ENCODE data around the gene CXCL17.
"Not testable (repeated sequence)": the region's sequence is repeated elsewhere in the genome, so short reads cannot be mapped to it uniquely, and the experiment has no call there.

Gene CXCL17, protein sequence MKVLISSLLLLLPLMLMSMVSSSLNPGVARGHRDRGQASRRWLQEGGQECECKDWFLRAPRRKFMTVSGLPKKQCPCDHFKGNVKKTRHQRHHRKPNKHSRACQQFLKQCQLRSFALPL

DNA sequence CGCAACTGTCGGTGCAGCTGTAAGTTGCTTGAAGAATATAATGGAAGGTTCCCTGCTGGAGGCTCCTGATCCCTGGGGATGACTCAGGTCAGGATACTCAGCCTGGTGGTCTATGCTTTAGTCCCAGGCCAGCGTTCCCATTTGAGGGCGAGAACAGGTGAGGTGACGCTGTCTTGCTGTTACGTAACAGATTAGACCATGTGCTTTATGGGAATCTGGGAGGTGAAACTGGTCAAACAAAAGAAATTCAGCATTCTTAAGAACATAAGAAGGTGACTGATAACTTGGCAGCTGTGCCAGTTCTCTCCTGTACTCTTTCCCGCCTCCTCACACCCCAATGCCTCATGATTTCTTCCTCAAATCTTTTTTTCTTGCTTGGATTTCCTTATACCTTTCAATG is at the start of gene CXCL17:
Gene CXCL17 (minus strand): TSS at position 114 of the 400 bp plus-strand sequence. CDS start 114 bp downstream, outside the sequence.
- DNase-seq: no peak

DNA sequence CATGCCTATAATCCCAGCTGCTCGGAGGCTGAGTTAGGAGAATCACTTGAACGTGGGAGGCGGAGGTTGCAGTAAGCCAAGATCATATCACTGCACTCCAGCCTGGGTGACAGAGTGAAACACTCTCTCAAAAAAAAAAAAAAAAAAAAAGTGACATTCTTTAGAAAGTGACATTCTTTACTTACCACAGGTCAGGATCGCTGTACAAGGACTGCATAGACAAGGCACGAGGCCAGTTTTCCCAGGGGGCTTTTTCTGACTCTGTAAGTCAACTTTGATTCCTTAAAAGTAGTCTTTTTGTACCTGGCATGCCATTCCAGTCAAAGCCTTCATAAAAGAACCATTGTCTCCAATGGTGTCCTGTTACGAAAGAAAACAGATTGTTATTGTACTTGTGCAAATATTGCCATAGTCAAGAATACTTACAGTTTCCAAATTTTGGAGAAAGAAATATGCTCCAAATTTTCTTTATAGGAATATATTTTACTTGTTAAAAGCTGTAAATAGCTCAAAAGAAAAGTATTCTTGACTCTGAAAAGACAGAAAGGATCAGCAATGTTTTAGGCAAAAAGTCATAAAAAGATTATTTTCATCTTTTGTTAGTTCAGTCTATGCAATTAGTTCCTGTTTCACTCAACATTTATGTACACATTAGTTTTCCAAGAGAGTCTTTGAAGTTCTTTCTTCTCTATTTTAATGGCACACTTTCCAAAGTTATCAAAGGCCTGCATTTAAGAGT is 46.2 kb upstream of the CXCL17 start:
- DNase-seq: no peak

DNA sequence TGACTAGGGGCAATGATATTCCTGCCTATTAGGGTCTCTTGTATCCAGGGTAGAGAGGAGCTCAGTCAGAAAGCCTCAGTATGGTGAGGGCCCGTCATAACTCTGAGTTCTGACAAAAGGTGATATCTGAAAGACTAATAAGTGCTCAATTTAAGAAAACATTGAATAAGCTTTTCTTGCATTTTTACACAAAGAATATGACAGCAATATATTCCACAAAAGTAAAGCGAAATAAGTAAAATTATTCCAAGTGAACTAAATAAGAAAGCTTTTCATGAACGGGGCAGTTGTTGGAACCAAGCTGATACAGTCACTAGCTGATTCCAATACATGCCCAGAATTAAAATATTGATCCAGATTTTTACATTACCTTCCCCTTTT is 45.0 kb upstream of the CXCL17 start:
- no peak for DNase-seq

DNA sequence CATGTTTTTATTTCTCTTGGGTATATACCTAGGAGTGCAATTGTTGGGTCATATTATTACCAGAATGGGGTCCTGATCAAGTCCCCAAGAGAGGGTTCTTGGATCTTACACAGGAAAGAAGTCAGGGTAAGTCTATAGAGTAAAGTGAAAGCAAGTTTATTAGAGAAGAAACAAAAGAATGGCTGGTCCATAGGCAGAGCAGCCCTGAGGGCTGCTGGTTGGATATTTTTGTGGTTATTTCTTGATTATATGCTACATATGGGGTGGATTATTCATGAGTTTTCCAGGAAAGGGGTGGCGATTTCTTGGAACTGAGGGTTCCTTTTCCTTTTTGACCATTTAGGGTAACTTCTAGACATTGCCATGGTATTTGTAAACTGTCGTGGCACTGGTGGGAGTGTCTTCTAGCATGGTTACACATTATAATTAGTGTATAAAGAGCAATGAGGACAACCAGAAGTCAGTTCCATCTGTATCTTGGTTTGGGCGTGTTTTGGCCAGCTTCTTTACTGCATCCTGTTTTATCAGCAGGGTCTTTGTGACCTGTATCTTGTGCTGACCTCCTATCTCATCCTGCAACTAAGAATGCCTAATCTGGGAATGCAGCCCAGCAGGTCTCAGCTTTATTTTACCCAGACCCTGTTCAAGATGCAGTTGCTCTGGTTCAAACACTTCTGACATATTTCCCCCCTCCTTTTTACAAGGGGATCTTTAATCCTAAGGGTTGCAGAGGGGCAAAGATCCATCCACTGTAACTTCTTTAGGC is 44.5 kb upstream of the CXCL17 start:
- DNase-seq: peak in 1 of 2 donors; percentile 5

DNA sequence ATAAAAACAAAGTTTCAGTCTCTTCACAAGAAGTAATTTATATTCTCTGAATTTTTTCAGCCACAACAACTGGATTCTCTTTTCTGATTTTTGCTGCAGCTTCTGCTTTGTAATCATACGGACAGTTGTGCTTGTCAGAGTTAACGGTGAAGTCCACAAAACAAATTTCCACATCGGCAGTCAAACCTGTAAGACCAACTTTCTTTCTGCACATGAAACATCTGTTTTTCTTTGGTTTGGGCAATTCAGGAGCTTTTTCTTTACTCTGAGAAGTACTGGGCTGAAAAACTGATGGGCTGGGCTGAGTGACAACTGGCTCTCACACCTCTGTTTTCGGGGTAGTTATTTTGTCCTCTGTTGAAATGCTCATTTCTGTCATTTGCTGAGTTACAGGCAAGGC is 42.3 kb upstream of the CXCL17 start:
- DNase-seq: not testable (repeated sequence)

DNA sequence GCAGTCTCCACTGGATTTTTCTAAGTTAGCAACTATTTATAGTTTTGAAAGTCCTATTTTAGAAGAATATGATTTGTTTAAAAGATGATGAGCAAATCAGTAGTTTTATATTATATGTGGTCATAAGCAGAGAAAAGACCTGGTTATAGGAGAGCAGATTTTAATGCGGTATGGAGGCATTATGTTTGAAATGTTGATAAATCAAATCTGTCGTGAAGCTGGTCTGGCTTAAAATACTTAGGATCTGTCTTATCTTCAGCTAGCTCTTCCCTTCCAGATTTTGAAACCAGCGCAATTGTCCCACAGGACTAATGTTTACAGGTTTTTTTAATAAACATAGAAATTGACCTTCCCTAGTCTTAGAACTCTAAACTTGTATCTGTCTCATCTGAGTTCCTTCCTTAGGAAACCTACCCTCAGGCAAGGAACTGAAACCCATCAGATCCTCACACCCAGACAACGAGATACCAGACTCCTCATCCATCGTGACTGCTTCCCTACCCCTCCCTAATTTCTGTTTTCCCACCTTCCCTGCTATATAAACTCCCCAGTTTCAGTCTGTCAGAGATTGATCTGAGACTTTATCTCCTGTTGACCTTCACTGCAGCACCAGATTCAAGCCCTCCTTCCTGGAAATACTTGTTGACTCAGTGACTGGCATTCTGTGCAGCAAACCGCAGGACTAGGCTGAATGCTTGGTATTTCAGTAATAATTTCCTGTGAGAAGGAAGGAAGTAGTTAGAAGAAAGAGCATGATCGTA is 37.8 kb upstream of the CXCL17 start:
- DNase-seq: peak; percentile 33 to 50

DNA sequence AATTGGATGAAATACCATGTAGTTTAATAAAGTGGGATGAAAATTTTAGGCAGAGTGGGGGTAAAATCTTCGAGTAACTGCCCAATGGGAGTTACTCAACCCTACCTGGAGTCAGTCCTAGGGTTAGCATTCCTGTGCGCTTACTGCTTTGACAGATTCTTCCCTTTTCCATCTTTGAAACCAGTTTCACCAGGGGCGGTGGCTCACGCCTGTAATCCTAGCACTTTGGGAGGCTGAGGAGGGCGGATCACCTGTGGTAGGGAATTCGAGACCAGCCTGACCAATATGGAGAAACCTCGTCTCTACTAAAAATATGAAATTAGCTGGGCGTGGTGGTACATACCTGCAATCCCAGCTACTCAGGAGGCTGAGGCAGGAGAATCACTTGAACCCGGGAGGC is 37.0 kb upstream of the CXCL17 start:
- DNase-seq: no peak

DNA sequence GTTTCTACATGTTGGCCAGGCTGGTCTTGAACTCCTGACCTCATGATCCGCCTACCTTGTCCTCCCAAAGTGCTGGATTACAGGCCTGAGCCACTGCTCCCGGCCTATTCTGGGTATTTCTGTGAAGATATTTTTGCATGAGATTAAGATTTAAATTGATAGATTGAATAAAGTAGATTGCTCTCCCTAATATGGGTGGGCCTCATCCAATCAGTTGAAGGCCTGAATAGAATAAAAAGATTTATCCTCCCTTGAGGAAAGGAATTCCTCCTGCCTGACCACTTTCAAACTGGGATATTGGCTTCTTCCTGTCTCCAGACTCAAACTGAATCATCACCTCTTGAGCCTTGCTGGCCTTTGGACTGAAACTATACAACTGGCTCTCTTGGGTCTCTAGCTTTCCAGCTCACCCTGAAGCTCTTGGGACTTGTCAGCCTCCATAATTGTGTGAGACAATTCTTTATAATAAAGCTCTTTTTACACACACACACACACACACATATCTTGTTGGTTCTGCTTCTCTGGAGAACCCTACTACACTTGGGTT is 36.1 kb upstream of the CXCL17 start:
- no peak for DNase-seq

DNA sequence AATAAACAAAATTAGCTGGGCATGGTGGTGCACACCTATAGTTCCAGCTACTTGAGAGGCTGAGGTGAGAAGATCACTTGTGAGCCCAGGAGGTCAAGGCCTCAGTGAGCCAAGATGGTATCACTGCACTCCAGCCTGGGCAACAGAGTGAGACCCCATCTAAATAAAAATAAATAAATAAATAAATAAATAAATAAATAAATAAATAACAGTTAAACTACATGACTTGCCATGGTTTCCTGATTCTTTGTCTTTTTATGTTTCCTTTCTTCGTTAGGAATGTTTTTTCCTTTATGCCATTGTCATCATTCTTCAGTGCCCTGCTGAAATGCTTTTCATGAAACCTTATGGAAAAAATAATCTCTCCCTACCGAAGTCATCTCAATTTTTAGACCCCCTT is 35.2 kb upstream of the CXCL17 start:
- DNase-seq: no peak

DNA sequence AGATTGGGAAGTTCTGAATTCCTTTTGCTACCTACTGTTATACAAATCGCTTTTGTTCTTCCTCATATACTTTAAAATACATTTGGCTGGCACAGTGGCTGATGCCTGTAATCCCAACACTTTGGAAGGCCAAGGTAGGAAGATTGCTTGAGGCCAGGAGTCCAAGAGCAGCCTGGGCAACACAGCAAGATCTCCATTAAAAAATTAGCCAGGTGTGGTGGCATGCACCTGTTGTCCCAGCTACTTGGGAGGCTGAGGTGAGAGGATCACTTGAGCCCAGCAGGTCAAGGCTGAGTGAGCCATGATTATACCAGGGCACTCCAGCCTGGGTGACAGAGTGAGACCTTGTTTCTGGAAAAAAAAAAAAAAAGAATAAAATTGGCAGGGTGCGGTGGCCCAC is 34.4 kb upstream of the CXCL17 start:
- no peak for DNase-seq

DNA sequence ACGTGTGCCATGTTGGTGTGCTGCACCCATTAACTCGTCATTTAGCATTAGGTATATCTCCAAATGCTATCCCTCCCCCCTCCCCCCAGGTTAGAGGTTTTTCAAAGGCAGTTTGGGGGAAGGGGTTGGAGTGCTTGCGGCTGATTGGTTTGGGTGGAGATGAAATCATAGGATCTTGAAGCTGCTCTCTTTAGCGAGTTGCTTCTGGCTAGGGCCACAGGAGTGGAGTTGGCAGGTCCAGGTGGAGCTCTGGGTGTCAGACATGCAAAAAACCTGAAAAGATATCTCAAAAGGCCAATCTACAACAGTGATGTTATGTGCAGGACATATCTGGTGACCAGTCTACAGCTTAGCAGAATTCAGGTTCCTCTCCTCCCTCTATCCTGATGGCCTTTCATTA is 32.6 kb upstream of the CXCL17 start:
- no peak for DNase-seq

DNA sequence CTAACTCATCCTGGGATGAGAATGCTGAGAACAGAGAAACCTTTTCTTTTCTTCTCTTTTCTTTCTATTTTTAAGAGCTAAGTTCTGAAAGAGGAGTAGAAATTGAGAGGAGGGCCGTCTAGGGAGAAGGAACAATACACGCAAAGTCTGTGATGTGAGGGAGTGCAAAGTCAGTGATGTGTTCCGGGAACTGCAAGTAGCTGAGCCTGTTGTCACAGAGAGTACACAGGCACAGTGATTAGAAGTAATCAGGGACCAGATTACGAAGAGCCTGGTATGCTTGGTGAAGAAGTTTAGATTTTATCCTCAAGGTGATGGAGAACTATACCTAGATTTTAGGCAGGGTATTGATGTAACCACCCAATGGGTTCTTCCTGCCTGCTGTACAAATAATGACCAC is 32.0 kb upstream of the CXCL17 start:
- no peak for DNase-seq

DNA sequence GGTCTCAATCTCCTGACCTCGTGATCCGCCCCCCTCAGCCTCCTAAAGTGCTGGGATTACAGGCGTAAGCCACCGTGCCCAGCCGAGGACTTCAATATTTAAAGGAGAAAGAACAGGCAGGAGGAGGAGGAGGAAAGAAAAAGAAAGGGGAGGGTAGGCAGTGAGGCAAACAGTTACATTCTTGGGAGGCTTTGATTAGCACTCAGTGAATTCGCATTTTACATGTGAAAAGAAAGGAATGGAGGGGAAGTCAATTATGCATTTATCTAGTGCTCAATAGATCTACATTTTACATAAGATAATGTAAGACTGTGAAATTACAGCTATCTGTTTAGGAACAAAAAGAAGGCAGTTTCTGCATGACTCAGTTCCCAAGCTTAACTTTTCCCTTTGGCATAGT is 30.9 kb upstream of the CXCL17 start:
- DNase-seq: no peak

DNA sequence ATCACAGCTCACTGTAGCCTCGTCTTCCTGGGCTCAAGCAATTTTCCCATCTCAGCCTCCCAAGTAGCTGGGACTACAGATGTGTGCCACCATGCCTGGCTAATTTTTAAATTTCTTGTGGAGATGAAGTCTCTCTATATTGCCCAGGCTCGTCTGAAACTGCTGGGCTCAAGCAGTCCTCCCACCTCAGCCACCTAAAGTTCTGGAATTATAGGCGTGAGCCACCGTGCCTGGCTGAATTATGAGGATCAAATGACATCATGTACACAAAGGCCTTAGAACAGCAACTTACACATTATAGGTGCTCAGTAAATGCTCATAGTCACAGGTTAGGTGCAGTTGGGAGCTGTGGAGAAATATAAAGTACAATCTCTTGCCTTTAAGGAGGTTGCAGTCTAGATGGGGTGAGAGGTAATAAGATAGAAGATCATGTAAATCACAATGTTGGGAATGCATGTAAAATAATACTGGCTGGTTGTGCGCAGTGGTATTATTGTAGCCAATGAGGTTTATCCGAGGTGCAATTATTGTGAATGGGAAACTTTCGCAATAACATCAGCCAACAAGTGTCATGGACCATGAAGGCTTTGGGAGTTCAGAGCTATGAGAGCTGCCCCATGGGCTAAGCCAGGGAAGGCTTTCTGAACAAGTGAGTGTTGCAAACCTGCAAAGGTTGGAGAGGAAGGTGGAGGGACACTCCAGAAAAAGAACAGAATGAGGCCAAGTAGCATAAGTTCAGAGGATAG is 29.8 kb upstream of the CXCL17 start:
- DNase-seq: no peak

DNA sequence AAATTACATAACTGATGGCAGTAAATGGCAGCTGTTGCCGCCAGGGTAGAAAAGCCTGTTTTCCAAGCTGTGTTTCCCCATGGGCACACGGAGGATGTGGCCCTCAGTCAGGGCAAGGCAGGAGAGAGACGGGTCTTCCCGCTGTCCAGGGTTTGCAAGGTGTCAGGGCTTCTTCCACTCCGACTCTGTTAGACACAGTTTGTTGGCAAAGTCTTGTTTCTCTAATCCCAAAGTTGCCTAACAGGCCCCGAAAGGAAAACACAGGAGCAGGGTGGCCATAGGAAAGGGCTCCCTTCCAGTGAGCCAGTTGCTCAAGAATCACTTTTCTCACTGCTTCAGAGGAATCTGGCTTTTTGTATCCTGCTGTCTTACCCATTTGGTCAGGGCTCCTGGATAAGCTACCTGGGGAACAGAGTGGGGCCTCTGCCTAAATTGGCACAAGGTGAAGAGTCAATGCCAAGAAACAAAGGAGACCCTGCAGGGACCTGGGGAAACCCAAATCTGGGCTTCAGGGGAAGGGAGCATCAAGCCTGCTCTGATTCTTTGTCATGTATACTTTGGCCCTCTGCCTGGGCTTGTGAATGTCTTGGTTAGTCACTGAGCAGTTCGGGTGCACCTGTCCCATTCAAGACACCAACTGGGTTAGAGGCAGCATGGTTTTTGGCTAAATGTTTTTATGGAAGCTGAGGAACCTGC is 29.0 kb upstream of the CXCL17 start:
- no peak for DNase-seq

DNA sequence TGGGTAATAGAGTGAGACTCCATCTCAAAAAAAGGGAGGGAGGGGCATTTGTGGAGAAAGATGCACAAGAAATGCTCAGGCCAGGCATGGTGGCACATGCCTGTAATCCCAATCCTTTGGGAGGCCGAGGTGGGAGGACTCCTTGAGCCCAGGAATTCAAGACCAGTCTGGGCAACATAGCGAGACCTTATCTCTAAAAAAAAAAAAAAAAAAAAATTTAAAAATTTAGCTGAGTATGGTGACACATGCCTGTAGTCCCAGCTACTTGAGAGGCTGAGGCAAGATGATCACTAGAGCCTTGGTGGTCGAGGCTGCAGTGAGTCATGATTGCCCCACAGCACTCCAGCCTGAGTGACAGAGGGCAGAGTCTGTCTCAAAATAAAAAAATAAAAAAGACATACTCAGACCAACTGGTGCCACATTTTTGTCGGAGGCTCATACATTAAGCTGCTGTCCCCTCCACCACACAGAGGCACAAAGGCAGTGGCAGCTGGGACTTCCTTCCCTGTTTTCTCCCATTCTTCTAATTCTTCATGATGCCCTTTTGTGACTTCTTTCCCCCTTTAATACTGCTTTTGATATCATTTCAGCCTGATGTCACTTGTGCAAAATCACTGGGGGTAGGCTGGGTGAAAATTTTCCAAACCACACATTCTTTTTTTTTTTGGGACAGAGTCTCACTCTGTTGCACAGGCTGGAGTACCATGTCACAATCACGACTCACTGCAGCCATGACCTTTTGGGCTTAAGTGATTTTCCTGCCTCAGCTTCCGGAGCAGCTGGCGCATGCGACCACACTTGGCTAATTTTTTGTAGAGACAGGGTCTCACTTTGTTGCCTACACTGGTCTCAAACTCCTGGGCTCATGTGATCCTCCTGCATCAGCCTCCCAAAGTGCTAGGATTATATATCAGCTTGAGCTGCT is 26.8 kb upstream of the CXCL17 start:
- no peak for DNase-seq

DNA sequence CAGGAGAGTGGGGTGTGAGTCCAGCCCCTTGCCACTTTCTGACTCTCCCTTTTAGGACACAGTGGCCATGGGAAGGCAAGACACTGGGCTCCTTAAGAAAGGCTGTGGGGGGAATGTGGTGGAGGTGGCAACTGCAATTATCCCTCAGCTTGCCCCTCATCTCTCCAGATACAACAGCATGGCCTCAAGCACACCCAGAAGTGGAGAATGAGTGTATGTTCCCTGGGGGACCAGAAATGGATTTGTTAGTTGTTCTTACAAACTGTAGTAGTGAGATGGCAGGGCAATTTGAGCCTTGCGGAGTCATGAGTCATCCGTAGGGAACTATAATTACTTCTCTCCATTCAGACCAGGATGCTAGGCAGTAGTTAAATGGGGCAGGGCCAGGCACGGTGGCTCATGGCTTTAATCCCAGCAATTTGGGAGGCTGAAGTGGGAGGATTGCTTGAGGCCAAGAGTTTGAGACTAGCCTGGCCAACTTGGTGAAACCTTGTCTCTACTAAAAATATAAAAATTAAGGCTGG is 25.6 kb upstream of the CXCL17 start:
- DNase-seq: no peak

DNA sequence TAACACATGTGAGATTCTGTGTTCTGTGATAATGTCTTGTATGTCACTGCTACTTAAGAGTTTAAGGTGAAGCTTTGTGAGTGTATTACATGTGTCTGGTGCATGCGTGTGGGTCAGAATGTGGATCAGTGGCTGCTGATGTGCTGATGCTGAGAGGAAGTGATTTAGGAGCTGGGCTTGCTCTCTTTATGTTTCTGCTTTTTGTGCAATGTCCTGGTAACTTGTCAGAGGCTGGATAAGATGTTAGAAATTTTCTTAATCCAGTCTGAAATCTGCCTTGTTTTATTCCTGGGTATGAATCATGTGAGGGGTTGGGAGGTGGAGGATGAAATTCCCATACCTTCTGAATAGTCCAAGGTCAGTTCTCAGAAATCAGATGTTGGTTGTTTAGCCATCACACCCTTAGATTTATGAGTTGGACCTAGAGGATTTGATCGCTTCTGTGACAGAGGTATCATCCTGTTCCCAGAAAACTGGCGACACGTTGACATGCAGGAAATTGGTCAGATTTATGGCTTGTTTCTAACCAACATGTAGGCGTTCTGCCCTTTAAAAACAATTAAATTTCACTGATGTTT is 24.5 kb upstream of the CXCL17 start:
- no peak for DNase-seq

DNA sequence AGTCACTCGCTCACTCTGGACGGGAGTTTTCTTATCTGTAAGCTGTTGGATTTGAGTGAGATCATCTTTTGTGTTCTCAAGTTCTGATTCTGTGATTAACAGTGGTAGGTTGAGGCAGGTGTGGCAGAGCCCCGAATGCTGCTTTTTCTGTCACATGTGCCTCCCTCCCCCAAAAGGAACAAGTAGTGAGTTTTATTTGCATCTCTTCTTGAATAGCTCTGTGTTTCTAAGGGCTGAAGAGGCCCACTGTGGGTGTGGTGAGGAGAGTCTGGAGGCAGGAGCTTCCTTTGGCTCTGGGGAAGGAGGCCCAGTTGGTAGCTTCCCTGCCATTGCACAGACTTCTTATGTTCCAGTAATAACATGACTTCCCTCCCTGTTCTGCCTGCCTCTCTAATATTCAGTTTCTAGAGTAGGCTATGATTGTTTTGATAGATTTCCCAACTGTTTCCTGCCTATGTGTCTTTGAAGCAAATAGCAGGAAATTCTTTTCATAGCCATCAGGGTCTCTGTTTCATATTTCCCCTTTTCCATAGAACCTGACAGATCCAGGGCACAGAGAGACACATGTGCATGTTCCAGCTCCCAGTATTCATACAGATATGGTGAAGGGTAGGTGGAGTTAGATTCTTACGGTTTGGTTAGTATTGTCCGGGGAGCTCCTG is 23.9 kb upstream of the CXCL17 start:
- DNase-seq: no peak
